ENCODE results near the gene DOK7.

DOK7 gene

DNA sequence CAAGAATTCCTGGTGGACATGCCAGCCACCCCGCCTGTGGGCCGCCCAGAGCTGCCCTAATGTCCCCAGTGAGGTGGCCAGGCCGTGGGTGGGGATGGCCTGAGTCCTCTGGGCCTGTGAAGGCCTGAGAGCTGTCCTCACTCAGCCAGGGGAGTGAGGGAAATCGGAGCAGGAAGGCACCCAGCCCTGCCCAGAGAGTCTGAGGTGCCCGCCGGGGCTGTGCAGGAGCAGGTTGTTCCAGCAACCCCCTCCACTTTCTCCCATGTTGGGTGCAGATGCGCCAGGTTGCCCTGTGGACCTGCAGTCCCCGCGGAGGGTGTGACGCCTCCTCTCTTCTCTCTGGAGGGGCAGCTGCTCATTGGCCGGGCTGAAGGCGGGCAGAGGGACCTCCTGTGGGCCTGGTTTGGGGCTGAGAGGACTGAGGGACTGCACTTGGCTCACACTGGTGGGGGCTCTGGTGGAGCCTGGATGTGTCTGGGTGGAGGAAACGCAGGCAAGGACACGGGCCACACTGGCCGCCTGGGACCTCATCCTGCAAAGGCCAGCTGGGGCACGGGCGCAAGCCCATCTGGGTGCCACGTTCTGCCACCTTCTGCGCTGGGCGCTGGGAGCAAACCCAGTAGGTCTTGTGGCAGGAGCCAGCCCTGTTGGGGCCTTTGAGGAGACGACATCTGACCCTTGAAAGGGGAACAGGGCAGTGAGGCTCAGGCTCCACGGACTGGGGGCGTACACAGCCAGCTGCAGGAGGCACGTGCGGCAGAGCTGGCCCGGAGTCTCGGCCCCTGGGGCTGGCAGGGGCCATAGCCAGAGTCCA, 14.0 kb downstream of the DOK7 start:
- DNase-seq: no peak

DNA sequence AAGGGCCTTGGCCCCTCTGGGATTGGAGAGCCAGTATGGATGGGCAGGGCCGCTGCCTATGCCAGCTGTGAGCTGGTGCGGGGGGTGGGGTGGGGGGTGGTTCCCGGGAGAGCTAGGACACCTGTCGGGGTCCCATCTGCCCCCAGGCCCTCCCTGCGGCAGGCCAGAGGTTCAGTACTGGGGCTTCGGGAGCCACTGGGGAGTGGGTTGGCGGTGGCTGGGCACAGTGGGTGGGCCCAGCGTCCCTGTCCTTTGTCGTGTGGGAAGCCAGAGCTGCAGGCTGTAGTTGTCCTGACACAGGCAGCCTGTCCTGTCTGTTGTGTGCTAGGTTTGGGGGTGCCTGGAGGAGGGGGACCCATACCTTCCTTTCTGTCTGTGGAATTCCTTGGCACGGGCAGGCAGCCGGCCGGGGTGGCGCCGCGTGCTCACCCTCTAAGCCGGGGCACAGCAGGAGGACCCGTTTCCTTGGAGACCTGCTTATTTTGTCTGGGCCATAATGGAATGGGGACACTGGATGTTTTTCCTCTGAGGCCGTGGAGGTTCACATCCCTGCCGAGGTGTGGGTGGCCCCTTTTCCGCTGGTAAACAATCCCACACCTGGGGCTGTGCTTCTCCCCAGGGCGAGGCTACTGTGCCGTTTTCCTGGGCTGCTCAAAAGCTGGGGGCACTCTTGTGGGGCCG, 14.8 kb downstream of the DOK7 start:
- DNase-seq: no peak

DNA sequence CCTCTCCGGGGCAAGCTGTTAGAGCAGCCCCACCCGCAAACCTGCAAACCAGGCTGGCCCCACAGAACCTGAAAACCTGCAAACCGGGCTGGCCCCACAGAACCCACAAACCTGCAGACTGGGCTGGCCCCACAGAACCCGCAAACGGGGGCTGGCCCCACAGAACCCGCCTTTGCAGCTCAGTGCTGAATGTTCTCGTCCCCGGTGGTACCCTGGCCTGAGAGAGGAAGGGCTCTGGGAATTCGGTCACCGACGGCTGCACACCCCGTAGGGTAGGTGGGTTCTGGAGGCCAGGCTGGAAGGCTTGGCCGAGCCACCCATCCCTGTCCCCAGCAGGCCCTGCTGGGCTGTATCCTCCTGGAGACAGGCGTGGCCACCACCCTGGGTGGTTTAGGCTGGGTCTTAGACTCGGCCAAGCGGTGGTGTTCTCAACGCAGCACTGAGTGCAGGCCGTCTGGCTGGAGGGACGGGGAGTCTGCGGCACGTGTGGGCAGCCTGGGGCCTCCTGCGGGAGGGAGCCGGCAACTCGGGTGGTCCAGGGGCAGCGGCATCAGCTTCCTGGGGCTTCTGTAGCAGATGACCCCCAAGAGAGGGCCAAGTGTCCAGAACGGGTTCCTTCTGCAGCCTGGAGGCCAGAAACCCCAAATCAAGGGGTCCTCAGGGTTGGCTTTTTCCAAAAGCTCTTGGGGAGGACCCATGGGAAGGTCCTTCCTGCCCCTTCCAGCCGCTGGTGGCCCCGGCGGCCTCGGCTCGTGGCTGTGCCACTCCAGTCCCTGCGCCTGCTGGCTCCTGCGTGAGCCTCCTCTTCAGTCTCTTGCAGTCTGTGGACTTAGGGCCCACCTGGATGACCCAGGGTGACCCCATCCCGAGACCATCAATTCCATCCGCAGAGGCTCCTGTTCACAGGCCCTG, 15.6 kb downstream of the DOK7 start:
- DNase-seq: no peak

- DNase-seq: no peak
Observed at GRCh38 chr4:3479358-3480101, 16.4 kb downstream of the DOK7 start.

DNA sequence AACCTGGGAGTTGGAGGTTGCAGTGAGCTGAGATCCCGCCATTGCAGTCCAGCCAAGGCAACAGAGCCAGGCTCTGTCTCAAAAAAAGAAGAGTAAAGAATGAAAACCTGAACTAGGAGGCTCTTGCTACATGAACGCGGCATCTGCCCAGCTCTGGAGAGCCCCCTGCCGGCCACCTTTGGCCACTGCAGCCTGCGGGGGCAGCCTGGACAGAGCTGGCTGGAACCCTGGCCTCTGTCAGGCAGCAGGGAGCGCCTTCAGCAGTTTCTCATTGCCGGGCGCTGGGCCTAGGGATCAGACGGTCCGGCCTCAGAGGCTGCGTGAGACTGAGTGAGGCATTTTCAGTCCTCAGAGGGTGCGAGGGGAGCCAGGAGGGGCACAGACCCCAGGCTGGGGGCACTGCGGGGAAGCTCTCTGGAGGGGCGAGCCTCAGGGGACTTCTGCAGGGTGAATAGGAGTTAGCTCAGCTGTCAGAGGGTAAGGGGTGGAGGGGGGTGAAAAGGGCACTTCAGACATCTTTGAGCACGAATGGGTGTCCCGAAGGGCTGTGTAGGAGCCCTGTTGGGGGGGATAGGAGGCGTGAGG, 17.5 kb downstream of the DOK7 start:
- peak; percentile 45 to 69 for DNase-seq

DNA sequence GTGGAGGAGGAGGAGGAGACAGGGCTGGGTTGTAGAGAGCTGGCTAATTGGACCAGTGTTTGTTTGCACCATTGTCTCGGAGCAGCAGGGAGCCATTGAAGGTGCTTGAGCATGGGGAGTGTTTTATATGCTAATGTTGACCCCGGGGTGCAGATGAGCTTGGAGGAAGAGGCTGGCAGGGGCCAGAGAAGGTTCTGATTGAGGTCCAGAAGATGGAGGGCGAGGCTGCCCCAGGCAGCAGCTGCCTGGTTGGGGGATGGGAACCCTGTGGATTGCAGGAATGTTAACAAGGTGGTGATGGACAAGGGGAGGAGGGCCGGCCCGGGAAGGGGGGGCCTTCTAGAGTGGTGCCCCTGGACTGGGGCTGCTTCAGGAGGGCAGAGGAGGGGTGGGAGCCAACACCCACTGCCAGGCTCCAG, 18.0 kb downstream of the DOK7 start:
- no peak for DNase-seq

- DNase-seq: no peak
Observed at GRCh38 chr4:3481783-3482393, 18.8 kb downstream of the DOK7 start.

DNA sequence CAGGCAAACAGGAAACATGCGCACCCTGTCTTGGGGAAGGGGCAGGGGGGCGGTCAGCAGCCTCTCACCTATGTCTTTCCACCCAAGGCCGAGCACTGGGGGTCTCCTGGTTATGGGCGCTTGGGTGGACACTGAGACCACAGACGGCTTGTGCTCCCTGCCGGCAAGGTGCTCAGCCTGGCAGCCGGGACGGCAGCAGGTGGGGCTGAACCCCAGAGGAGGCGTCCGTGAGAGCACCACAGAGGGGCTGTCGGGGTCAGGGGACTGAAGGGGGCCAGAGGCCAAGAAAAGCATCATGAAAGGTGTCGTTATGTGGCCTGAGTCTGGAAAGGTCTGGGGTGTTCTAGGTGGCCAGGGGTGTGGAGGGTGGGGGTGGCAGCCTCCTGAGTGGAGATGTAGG, 19.6 kb downstream of the DOK7 start:
- no peak for DNase-seq

DNA sequence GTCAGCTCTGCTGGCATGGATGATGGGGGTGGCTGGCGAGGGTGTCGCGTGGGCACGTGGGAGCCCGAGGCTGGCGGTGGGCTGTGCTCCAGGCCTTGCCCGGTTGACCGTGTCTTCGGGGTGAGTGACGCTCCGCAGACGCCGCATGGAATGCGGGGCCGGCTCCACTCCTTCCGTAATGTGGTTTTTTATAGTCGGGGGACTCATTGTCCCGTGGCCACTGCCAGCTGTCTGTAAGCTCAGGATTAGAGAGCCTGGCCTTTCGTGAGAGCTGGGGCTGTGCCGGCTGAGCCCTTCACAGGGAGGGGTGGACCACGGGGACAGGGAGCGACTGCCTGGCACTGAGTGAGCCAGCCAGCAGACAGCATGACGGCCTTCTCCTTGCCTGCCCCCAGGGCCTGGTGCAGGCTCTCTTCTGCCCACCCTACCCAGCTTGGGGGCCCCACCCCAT, 20.4 kb downstream of the DOK7 start:
- DNase-seq: no peak

DNA sequence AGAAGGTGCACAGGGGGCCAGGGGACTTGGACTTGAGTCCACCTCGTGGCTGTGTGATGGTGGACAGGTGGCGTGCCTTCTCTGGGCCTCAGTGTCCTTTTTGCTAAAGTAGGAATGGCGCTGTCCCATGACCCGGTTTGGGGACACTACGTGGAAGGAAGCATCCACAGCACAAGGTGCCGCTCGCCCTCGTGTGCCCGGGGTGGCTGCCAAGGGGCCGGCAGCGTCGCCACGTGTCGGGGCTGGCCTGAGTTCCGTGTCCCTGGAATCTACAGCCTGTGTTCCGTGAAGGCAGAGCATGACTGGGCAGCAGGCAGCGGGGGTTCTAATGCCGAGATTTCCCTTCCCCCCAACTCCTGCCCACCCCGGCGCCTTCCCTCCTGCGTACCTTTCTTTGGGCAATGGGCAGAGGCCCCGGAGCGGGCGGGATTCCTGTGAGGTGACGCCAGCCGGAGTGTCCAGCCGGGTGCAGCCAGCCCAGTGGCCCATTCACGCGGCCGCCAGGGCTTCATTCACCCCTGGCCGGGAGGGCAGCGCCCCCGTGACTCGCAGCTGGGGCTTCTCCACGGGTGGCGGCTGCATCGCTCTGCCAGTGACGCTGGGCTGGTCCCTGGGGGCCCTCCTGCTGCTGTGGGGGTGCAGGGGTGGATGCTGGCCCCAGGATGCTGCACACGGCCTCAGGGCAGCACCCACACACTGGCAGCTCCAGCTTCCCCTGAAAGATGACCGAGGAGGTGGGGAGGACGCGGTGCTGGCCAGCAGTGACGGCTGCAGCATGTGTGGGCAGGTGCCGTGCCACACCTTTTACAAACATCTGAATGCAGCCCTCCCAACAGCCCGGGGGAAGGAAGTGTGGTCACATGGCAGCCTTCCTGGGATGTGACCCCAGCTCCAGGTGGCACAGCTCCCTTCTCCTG, 21.2 kb downstream of the DOK7 start:
- no peak for DNase-seq

GRCh38 chr4:3485011-3485791, 22.1 kb downstream of the DOK7 start:
- DNase-seq: no peak

DNA sequence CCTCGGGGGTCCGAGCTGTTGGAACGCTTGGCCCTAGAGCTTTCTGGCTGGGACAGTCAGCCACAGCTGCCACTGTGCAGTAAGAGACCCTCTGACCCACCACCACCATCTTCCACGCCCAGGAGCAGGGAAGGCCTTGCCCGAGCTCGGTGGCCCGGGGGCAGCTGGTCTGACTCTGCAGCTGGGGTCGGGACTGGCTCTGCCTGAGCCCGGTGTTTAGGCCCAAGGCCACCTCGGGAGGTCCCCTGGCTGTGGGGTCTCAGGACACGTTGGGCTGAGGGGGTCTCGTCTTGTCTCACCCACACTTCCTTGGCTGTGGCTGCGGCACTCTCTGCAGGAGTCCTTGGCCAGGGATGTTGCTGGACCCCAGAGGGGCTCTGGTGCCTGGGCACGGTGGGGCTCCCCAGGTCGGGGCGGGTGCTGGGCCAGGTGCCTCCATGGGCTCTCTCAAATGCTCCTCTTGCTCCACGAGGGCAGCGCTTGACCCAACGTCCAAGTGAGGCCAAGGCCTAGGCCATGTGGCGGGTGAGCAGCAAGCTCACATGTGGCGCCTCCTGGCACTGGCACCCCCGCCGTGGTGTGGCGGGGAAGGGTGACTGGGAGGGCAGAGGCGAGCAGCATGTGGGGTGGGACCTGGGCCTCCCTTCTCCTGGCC, 22.9 kb downstream of the DOK7 start:
- no peak for DNase-seq

DNA sequence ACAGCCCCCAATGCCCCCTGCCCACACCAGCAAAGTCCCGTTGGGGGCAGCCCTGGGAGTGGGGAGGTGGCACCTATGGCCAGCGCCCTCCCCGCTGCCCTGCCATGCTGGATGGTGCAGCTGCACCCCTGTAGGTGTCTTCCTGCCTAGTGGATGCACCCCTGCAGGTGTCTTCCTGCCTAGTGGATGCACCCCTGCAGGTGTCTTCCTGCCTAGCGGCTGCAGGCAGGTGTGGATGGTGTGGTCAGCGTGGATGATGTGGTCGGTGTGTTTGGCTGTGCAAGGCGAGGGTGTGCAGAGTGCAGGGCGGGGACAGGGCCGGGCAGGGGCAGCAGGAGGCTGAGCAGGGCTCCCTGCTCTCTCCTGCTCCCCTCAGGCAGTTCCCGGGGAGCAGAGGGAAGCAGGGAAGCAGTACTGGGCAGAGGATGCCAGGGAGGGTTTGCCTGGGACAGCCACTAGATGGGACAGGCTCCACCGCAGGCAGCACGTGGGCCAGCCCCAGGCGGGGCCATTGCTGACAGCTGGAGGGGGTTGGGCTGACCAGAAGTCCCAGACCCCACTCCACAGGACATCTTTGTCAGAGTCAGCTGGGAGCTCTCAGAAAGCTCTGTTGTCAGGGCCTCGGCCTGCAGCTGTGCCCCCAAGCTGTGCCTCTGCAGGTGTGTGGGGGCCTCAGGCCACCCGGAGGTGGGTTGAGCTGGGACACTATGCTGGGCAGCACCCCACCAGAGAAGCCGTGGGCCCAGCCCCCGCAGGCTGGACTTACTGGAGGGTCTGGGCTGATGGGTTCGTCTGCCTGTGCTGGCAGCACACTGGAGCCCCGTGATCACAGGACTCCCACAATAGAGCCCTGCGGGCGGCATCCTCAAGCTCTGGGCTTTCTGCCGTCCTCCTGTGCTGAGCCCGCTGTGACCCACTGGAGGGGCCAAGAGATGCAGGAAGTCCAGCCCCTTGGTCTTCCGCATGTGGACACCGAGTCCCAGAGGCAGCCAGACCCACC, 23.7 kb downstream of the DOK7 start:
- no peak for DNase-seq

DNA sequence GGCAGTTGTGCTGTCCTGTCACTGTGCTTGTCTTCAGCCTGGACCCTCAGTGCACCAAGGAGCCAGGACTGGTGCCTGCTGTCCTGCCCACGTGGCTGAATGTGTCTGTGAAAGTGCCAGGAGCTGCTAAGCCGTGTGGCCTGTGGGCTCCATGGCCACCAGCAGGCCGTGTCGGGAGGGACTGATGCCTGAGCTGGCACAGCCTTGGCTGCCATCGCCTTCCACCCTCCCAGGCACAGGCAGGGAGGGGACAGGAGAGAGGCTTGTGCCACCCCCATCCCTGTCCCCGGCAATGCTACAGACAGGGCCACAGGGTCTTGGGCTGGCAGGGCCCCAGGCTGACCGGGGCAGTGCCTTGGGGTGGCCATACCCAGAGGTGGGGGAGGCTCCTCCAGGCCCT, 24.8 kb downstream of the DOK7 start:
- no peak for DNase-seq

DNA sequence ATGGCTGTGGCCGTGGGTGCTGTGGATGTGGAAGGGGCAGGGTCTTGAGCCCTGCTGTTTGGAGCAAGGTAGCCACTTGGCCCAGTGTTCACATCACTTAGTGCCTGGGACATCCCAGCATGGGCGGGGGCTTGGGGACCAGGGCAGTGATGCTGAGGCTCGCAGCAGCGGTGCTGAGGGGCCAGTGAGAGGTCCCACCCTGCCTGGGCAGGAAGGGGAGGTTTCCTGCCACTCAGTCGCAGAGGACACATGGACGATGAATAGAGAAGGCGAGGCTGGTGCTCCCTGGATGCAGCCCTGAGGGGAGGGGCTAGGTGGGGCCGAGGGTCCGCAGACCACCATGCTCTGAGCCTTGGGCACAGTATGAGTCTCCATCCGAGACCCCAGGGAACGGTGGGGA, 25.7 kb downstream of the DOK7 start:
- DNase-seq: no peak

DNA sequence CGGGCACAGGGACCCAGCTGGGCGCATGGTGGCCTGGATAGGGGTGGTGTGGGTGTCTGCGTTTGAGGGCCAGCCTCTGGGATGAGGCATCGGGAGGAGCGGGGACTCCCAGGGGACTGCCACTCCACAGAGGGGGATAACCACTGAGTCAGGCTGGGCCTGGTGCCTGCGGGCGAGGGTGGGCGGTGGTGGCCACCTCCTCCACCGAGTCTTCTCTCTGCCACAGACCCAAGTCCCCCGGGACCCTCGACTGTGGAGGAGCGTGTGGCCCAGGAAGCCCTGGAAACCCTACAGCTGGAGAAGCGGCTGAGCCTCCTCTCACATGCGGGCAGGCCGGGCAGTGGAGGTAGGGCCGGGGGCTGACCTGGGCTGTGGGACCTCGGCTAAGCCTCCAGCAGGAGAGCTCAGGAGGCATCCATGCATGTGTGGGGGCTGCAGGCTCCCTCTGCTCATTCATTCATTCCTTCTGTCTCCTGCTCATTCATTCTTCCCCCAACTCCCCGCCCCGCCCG, 26.4 kb downstream of the DOK7 start:
- DNase-seq: no peak

GRCh38 chr4:3491681-3492405, 28.7 kb downstream of the DOK7 start:
- DNase-seq: no peak

Measured in stimulated activated CD4-positive, alpha-beta T cell treated with anti-CD3 and anti-CD28 coated beads, Interleukin-4, amount 100 ng/mL, for 4 hours (primary cell).